ENCODE data around the gene SPRR2E. TPM values are rescaled to one million over a fixed set of nuclear protein-coding genes. Genes with fewer than 3 reads are reported as not detected.
"Not testable (repeated sequence)": the region's sequence is repeated elsewhere in the genome, so short reads cannot be mapped to it uniquely, and the experiment has no call there.

The SPRR2E gene
- not detected for total RNA-seq

GRCh38 chr1:153094426-153094825 is at the start of gene SPRR2E:
Gene SPRR2E, minus strand, starts transcription at chr1:153094526. Its CDS starts 775 bp downstream, at chr1:153093751.
- intact Hi-C loops (cut with DNase I, micrococcal nuclease): no loop called here
- no peaks in the 10 kb centered on the region for H3K36me3 Mint-ChIP-seq (ENCODE audit: low read depth)
- peaks cover 14% of the 10 kb centered on the region for H3K27me3 Mint-ChIP-seq
- no peak within 1 kb of the TSS for H3K4me3 Mint-ChIP-seq
- ATAC-seq: no peak
- ChIA-PET POLR2A (no interaction called here), CTCF (no interaction called here)
- H3K9me3 Mint-ChIP-seq (ENCODE audit: low read depth): no peaks in the 10 kb centered on the region
- no peak for DNase-seq
- no peaks in the 10 kb centered on the region for H3K4me1 Mint-ChIP-seq
- no peak within 1 kb of the TSS for H3K27ac Mint-ChIP-seq

DNA sequence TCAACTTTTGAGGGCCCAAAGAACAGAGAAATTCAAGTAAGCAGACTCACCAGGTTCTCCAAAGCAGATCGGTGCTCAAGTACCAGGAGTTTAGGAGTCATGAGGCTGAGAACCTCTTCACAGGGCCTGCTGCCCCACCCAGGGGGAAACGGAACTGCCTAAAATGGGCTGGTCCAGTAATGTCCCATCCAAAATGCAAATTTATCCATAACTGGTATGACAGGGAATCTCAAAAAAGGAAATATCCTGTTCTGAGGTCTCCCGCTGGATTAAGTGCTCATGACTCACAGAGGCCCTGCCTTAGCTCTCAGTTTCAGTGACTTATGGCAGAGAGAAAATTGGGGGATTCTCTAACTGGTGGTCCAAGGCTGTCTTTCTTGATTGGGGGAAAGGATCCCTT is 47.1 kb upstream of the SPRR2E start:
- Mint-ChIP-seq H3K9me3 (ENCODE audit: low read depth) (no peaks in the 10 kb centered on the region), H3K36me3 (ENCODE audit: low read depth) (no peaks in the 10 kb centered on the region), H3K27me3 (peaks cover 31% of the 10 kb centered on the region), H3K4me1 (no peaks in the 10 kb centered on the region), H3K4me3 (no peak overlapping the region), H3K27ac (no peak overlapping the region)
- no peak for DNase-seq
- intact Hi-C loops (cut with DNase I, micrococcal nuclease): no loop called here
- CTCF ChIA-PET: no interaction called here
- POLR2A ChIA-PET: no interaction called here
- ATAC-seq: no peak

- ChIA-PET POLR2A (no interaction called here), CTCF (interaction anchor here (0.6 kb wide), 1 partner anchor 487 kb away, joined by 3 read pairs; no protein-coding TSS in a partner anchor)
- no peaks in the 10 kb centered on the region for H3K9me3 Mint-ChIP-seq (ENCODE audit: low read depth)
- ATAC-seq (no peak), DNase-seq (no peak)
- no peak overlapping the region for H3K27ac Mint-ChIP-seq
- peaks cover 27% of the 10 kb centered on the region for H3K27me3 Mint-ChIP-seq
- H3K36me3 Mint-ChIP-seq (ENCODE audit: low read depth): no peaks in the 10 kb centered on the region
- intact Hi-C loops (cut with DNase I, micrococcal nuclease): no loop called here
- H3K4me3 Mint-ChIP-seq: no peak overlapping the region
- no peaks in the 10 kb centered on the region for H3K4me1 Mint-ChIP-seq
Observed at GRCh38 chr1:153140484-153140883, 46.2 kb upstream of the SPRR2E start.

GRCh38 chr1:153133743-153134142 is 39.4 kb upstream of the SPRR2E start:
- Mint-ChIP-seq H3K4me3 (no peak overlapping the region), H3K36me3 (ENCODE audit: low read depth) (no peaks in the 10 kb centered on the region), H3K9me3 (ENCODE audit: low read depth) (no peaks in the 10 kb centered on the region), H3K27ac (no peak overlapping the region), H3K27me3 (peaks cover 44% of the 10 kb centered on the region), H3K4me1 (no peaks in the 10 kb centered on the region)
- intact Hi-C loops (cut with DNase I, micrococcal nuclease): no loop called here
- DNase-seq: no peak
- ChIA-PET POLR2A (no interaction called here), CTCF (interaction anchor here (0.6 to 1.6 kb wide), 2 partner anchors 14 to 479 kb away, joined by 3 to 4 read pairs; no protein-coding TSS in a partner anchor)
- no peak for ATAC-seq

DNA sequence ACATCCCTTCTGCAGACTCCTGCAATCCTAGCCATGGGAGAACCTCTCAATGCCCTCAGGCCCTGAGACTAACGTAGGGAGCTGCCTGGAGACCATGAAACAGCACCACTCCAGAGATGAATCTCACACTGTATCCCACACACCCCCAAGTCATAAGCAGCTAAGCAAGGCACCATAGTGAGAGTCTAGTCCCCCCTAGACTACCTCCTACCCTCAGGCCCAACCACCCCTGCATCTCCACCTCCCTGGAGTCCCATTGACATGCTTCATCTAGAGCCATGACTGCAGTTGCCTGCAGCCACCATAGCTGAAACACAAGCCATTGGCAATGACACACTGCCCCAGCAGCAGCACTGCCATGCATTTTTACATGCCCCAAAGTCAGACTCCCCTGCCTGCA is 38.9 kb upstream of the SPRR2E start:
- Mint-ChIP-seq H3K27ac (no peak overlapping the region), H3K4me3 (no peak overlapping the region), H3K4me1 (no peaks in the 10 kb centered on the region), H3K9me3 (ENCODE audit: low read depth) (no peaks in the 10 kb centered on the region), H3K27me3 (peaks cover 42% of the 10 kb centered on the region), H3K36me3 (ENCODE audit: low read depth) (no peaks in the 10 kb centered on the region)
- ChIA-PET CTCF (interaction anchor here (0.5 to 1.6 kb wide), 2 partner anchors 14 to 834 kb away, joined by 4 read pairs; no protein-coding TSS in a partner anchor), POLR2A (no interaction called here)
- DNase-seq (no peak), ATAC-seq (no peak)
- intact Hi-C loops (cut with DNase I, micrococcal nuclease): no loop called here

DNA sequence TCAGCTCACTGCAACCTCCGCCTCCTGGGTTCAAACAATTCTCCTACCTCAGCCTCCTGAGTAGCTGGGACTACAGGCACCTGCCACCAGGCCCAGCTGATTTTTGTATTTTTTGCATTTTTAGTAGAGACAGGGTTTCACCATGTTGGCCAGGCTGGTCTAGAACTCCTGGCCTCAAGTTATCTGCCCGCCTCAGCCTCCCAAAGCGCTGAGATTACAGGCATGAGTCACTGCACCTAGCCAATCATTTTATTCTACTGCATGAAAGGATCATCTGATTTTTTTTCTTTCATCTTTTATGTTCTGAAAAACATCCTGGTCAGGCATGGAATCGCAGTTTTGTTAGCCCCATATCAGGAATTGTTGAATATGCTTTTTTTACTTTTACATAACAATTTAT is 34.4 kb upstream of the SPRR2E start:
- H3K36me3 Mint-ChIP-seq (ENCODE audit: low read depth); H3K4me3 Mint-ChIP-seq; CTCF ChIA-PET; H3K4me1 Mint-ChIP-seq; POLR2A ChIA-PET; intact Hi-C loops (cut with DNase I, micrococcal nuclease); H3K27ac Mint-ChIP-seq; ATAC-seq; DNase-seq; H3K9me3 Mint-ChIP-seq (ENCODE audit: low read depth): not testable (repeated sequence)
- H3K27me3 Mint-ChIP-seq: peaks cover 26% of the 10 kb centered on the region

GRCh38 chr1:153127296-153127695 is 33.0 kb upstream of the SPRR2E start:
- peaks cover 15% of the 10 kb centered on the region for H3K27me3 Mint-ChIP-seq
- no peaks in the 10 kb centered on the region for H3K36me3 Mint-ChIP-seq (ENCODE audit: low read depth)
- intact Hi-C loops (cut with DNase I, micrococcal nuclease): no loop called here
- H3K4me3 Mint-ChIP-seq: no peak overlapping the region
- peaks cover 8% of the 10 kb centered on the region for H3K9me3 Mint-ChIP-seq (ENCODE audit: low read depth)
- H3K4me1 Mint-ChIP-seq: no peaks in the 10 kb centered on the region
- CTCF ChIA-PET: no interaction called here
- ATAC-seq (no peak), DNase-seq (no peak)
- POLR2A ChIA-PET: no interaction called here
- no peak overlapping the region for H3K27ac Mint-ChIP-seq

- intact Hi-C loops (cut with DNase I, micrococcal nuclease): no loop called here
- POLR2A ChIA-PET: interaction anchor here (0.7 kb wide), 1 partner anchor 76 kb away, joined by 5 read pairs; no protein-coding TSS in a partner anchor
- ATAC-seq (no peak), DNase-seq (no peak)
- Mint-ChIP-seq H3K36me3 (ENCODE audit: low read depth) (no peaks in the 10 kb centered on the region), H3K9me3 (ENCODE audit: low read depth) (peaks cover 8% of the 10 kb centered on the region), H3K27me3 (peaks cover 9% of the 10 kb centered on the region), H3K4me3 (no peak overlapping the region), H3K27ac (no peak overlapping the region), H3K4me1 (no peaks in the 10 kb centered on the region)
- CTCF ChIA-PET: no interaction called here
Observed at GRCh38 chr1:153125536-153125935, 31.2 kb upstream of the SPRR2E start.

GRCh38 chr1:153123793-153124192 is 29.5 kb upstream of the SPRR2E start:
- H3K9me3 Mint-ChIP-seq (ENCODE audit: low read depth); H3K27me3 Mint-ChIP-seq; POLR2A ChIA-PET; H3K4me3 Mint-ChIP-seq; intact Hi-C loops (cut with DNase I, micrococcal nuclease); DNase-seq; ATAC-seq; H3K27ac Mint-ChIP-seq; H3K4me1 Mint-ChIP-seq; H3K36me3 Mint-ChIP-seq (ENCODE audit: low read depth): not testable (repeated sequence)
- CTCF ChIA-PET: interaction anchor here (0.6 kb wide), 1 partner anchor 60 kb away, joined by 3 read pairs; no protein-coding TSS in a partner anchor

- Mint-ChIP-seq H3K27me3 (peaks cover 12% of the 10 kb centered on the region), H3K9me3 (ENCODE audit: low read depth) (peaks cover 8% of the 10 kb centered on the region), H3K4me3 (no peak overlapping the region), H3K36me3 (ENCODE audit: low read depth) (no peaks in the 10 kb centered on the region), H3K27ac (no peak overlapping the region), H3K4me1 (no peaks in the 10 kb centered on the region)
- no peak for DNase-seq
- no peak for ATAC-seq
- intact Hi-C loops (cut with DNase I, micrococcal nuclease): no loop called here
- CTCF ChIA-PET: no interaction called here
- POLR2A ChIA-PET: no interaction called here
Observed at GRCh38 chr1:153122831-153123421, 28.6 kb upstream of the SPRR2E start.

DNA sequence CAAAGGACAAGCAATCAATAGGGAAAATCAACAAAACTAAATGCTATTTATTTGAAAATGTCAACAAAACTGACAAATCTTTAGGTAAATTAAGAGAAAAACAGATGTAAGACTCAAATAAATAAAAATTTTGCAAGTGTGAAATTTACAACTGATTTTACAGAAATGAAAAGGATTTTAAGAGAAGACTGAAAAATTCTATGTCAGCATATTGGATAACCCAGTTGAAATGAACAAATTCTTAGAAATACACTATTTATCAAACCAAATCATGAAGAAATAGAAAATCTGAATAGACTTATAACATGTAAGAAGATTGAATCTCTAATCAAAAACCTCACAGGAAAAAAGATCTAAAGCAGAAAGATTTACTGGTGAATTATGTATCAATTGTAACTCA is 26.6 kb upstream of the SPRR2E start:
- ATAC-seq: no peak
- Mint-ChIP-seq H3K36me3 (ENCODE audit: low read depth) (no peaks in the 10 kb centered on the region), H3K27ac (no peak overlapping the region), H3K27me3 (peaks cover 12% of the 10 kb centered on the region), H3K9me3 (ENCODE audit: low read depth) (peaks cover 8% of the 10 kb centered on the region), H3K4me3 (no peak overlapping the region), H3K4me1 (no peaks in the 10 kb centered on the region)
- POLR2A ChIA-PET: no interaction called here
- CTCF ChIA-PET: no interaction called here
- intact Hi-C loops (cut with DNase I, micrococcal nuclease): no loop called here
- DNase-seq: no peak

- CTCF ChIA-PET: interaction anchor here (0.8 kb wide), 1 partner anchor 169 kb away, joined by 3 read pairs; no protein-coding TSS in a partner anchor
- ATAC-seq: no peak
- intact Hi-C loops (cut with DNase I, micrococcal nuclease): no loop called here
- H3K27me3 Mint-ChIP-seq: peaks cover 22% of the 10 kb centered on the region
- no peaks in the 10 kb centered on the region for H3K4me1 Mint-ChIP-seq
- H3K9me3 Mint-ChIP-seq (ENCODE audit: low read depth): peaks cover 2% of the 10 kb centered on the region
- H3K27ac Mint-ChIP-seq: no peak overlapping the region
- no peak overlapping the region for H3K4me3 Mint-ChIP-seq
- no peaks in the 10 kb centered on the region for H3K36me3 Mint-ChIP-seq (ENCODE audit: low read depth)
- no peak for DNase-seq
- POLR2A ChIA-PET: no interaction called here
Observed at GRCh38 chr1:153119491-153119971, 25.2 kb upstream of the SPRR2E start.
